DND-41 (cell line): Measurements from ENCODE around the gene RNF111.

Source experiments
- ATAC-seq: fragments of 200-7000 bp; cut with Tn5 transposase; 3 replicates; pipeline ENCODE4 v1.9.1; 2021; ENCODE audit warnings: low read depth; ENCODE audit not compliant: insufficient read depth
- DNase-seq: peaks from one replicate; pipeline ENCODE4 v3.0.0-alpha.2; 2020
- H2AFZ ChIP-seq: 2 replicates; pipeline ENCODE4 v1.6.0; 2012; ENCODE audit warnings: low read depth, low read length
- H3K27ac ChIP-seq: 2 replicates; pipeline ENCODE4 v1.5.1; 2012; ENCODE audit warnings: low read length, inconsistent platforms
- H3K27me3 ChIP-seq: fragments of 200-600 bp; sonication (generic); 2 replicates; pipeline ENCODE4 v1.6.0; 2012; ENCODE audit warnings: low read length, mild to moderate bottlenecking, inconsistent platforms; ENCODE audit not compliant: insufficient read depth, poor library complexity
- H3K36me3 ChIP-seq: 2 replicates; pipeline ENCODE4 v1.5.1; 2012; ENCODE audit warnings: low read length, inconsistent platforms; ENCODE audit not compliant: insufficient read depth
- H3K4me1 ChIP-seq: 2 replicates; pipeline ENCODE4 v1.5.1; 2012; ENCODE audit warnings: mild to moderate bottlenecking, low read length; ENCODE audit not compliant: insufficient read depth
- H3K4me2 ChIP-seq: 2 replicates; pipeline ENCODE4 v1.6.0; 2012; ENCODE audit warnings: mild to moderate bottlenecking, moderate library complexity, low read length, inconsistent platforms; ENCODE audit not compliant: insufficient read depth
- H3K4me3 ChIP-seq, 2 experiments: fragments of 200-600 bp in 1 of 2; shearing (Covaris generic) in 1 of 2; 2 replicates each; pipeline ENCODE4 v1.5.1; 2012 to 2016; ENCODE audit warnings: inconsistent platforms in 2 of 2, low read length in 2 of 2, mild to moderate bottlenecking in 2 of 2, low read depth in 1 of 2, moderate library complexity in 1 of 2
- H3K79me2 ChIP-seq: 2 replicates; pipeline ENCODE4 v1.6.0; 2012; ENCODE audit warnings: low read length, inconsistent platforms; ENCODE audit not compliant: insufficient read depth
- H3K9ac ChIP-seq: 2 replicates; pipeline ENCODE4 v1.6.0; 2012; ENCODE audit warnings: low read depth, mild to moderate bottlenecking, inconsistent platforms, low read length, moderate library complexity
- H3K9me3 ChIP-seq: 2 replicates; pipeline ENCODE4 v1.5.1; 2012; ENCODE audit warnings: low read length, moderate library complexity, mild to moderate bottlenecking, inconsistent platforms; ENCODE audit not compliant: insufficient read depth, severe bottlenecking
- H4K20me1 ChIP-seq: 2 replicates; pipeline ENCODE4 v1.6.0; 2012; ENCODE audit warnings: low read length; ENCODE audit not compliant: insufficient read depth
- CTCF ChIP-seq: IDR thresholded peaks from 2 replicates; pipeline ENCODE4 v1.5.1; 2012; ENCODE audit warnings: borderline replicate concordance, low read length, moderate library complexity, mild to moderate bottlenecking; ENCODE audit not compliant: poor library complexity, severe bottlenecking; ENCODE audit errors: extremely low read depth
- EZH2 ChIP-seq: IDR thresholded peaks from 3 replicates; pipeline ENCODE4 v1.6.1; 2012; ENCODE audit warnings: borderline replicate concordance, low read depth, mild to moderate bottlenecking, moderate library complexity, low read length, inconsistent platforms; ENCODE audit not compliant: severe bottlenecking

Gene RNF111

DNA sequence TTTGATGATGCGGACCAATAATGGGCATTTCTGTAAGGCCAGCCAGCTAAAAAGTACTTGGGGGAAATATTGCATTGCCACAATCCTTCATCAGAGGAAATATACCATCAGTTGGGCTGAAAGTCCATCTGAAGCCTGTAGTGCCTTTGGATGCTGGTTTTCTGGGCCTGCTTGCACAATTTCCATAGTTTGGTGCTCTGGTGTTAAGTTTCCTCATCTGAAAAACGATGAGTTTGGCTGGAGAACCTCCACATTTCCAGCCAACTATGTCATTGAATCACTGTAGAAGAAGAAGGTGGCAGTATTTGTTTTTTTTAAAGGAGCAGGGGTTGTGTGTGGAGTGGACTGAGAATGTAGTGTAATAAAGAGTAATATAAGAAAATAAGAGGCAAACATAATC lies 127.6 kb downstream of the RNF111 start:
- H3K27ac ChIP-seq, result no peak overlapping the region
- TF ChIP-seq CTCF (no peak), EZH2 (no peak)

DNA sequence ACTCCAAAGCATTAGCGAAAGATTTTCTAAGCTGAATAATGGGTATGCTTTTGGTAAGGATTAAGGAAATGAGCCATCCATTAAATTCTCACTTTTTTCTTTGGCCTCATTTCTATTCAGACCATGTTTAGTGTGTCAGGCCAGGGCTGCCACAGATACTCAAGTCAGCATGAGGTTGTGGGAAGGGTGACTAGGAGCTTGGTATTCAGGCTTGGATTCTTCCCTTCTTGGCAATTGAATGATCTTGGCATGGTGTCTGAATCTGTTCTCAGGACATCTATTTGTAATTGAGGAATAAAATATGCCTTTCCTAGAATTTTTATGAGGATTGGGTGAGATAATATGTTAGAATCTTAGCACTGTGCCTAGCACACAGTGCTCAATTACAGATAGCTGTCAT lies 128.7 kb downstream of the RNF111 start:
- Histone ChIP-seq H3K36me3 (peaks cover 94% of the 10 kb centered on the region), H3K79me2 (peaks cover 38% of the 10 kb centered on the region), H3K27me3 (no peaks in the 10 kb centered on the region), H3K9ac (no peak overlapping the region), H3K4me3 (no peak overlapping the region), H3K4me1 (no peaks in the 10 kb centered on the region), H3K9me3 (no peaks in the 10 kb centered on the region), H3K4me2 (no peak overlapping the region), H4K20me1 (peaks cover 8% of the 10 kb centered on the region; the same call in 1 of the 2 replicates), H3K27ac (no peak overlapping the region), H2AFZ (no peak overlapping the region)
- DNase-seq, result no peak
- ATAC-seq, result no peak
- TF ChIP-seq CTCF (no peak), EZH2 (no peak)

More for the DNA sequence above, 127.6 kb downstream of the RNF111 start:
- Histone ChIP-seq H3K4me2 (no peak overlapping the region), H3K4me1 (peaks cover 7% of the 10 kb centered on the region; the same call in 1 of the 2 replicates), H3K36me3 (peaks cover 94% of the 10 kb centered on the region), H3K79me2 (peaks cover 43% of the 10 kb centered on the region), H4K20me1 (peaks cover 9% of the 10 kb centered on the region; the same call in 1 of the 2 replicates), H3K27me3 (no peaks in the 10 kb centered on the region), H2AFZ (no peak overlapping the region), H3K4me3 (no peak overlapping the region), H3K9ac (no peak overlapping the region), H3K9me3 (no peaks in the 10 kb centered on the region)
- DNase-seq (no peak), ATAC-seq (no peak)

DNA sequence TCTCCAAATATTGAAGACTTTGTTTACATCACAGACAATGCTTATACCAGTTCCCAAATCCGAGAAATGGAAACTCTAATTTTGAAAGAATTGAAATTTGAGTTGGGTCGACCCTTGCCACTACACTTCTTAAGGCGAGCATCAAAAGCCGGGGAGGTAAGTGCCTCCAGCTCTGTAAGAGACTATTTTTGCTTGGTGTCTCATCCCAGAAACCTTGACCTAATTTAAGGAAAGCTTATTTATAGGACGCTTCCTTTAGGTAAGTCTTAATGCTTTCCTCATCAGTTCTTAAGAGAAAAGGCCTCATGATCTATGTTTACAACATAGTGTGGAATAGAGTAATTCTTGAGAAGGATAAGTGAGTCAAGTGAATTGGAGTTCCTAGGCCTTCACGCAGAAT lies 129.3 kb downstream of the RNF111 start:
- DNase-seq (no peak), ATAC-seq (no peak)
- no peaks in the 10 kb centered on the region for H3K9me3 ChIP-seq
- peaks cover 34% of the 10 kb centered on the region for H3K79me2 ChIP-seq
- no peak overlapping the region for H3K27ac ChIP-seq
- TF ChIP-seq CTCF (no peak), EZH2 (no peak)
- peaks cover 3% of the 10 kb centered on the region; the same call in 1 of the 2 replicates for H4K20me1 ChIP-seq
- no peak overlapping the region for H3K4me3 ChIP-seq
- H3K9ac ChIP-seq, result no peak overlapping the region
- no peak overlapping the region for H2AFZ ChIP-seq
- peaks cover 93% of the 10 kb centered on the region for H3K36me3 ChIP-seq
- no peak overlapping the region for H3K4me2 ChIP-seq
- no peaks in the 10 kb centered on the region for H3K4me1 ChIP-seq
- no peaks in the 10 kb centered on the region for H3K27me3 ChIP-seq

DNA sequence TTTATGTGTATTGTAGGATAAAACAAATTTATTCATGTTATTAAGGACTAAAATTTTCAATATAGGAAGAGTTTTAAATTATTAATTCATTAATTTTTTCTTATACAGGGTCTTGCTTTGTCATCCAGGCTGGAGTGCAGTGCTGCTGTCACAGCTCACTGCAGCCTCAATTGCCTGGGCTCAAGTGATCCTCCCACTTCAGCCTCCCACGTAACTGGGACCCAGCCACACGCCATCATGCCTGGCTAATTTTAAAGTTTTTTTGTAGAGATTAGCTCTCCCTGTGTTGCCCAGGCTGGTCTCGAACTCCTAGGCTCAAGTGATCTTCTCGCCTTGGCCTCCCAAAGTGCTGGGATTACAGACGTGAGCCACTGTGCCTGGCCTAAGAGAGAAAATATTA lies 132.2 kb downstream of the RNF111 start:
- no peaks in the 10 kb centered on the region for H3K9me3 ChIP-seq
- H3K79me2 ChIP-seq, result peaks cover 32% of the 10 kb centered on the region
- H3K4me2 ChIP-seq, result no peak overlapping the region
- ATAC-seq, result no peak
- H3K4me1 ChIP-seq, result no peaks in the 10 kb centered on the region
- no peak for DNase-seq
- H3K27me3 ChIP-seq, result no peaks in the 10 kb centered on the region
- H3K4me3 ChIP-seq, result no peak overlapping the region
- no peak overlapping the region for H3K27ac ChIP-seq
- H4K20me1 ChIP-seq, result peaks cover 1% of the 10 kb centered on the region; the same call in 1 of the 2 replicates
- no peak overlapping the region for H2AFZ ChIP-seq
- TF ChIP-seq CTCF (no peak), EZH2 (no peak)
- H3K36me3 ChIP-seq, result peaks cover 94% of the 10 kb centered on the region
- no peak overlapping the region for H3K9ac ChIP-seq
